Bronchial epithelial cell (primary cell): ENCODE results near the gene CCDC187. TPM values are rescaled to one million over a fixed set of nuclear protein-coding genes. Genes with fewer than 3 reads are reported as not detected.

Experiments
- DNase-seq: peaks from one replicate; pipeline ENCODE4 v3.0.0-alpha.2; 2010; ENCODE audit warnings: low read depth
- FAIRE-seq: peaks from 2 replicates; lab custom pipeline; 2011; peaks lifted over from hg19 to GRCh38; lab: Jason Lieb, UNC
- H3K27me3 ChIP-seq: 2 replicates; pipeline ENCODE4 v1.5.1; 2011; ENCODE audit warnings: low read length; ENCODE audit not compliant: control insufficient read depth, insufficient read depth
- H3K36me3 ChIP-seq: 2 replicates; pipeline ENCODE4 v1.5.1; 2011; ENCODE audit warnings: low read length; ENCODE audit not compliant: control insufficient read depth, insufficient read depth
- H3K4me3 ChIP-seq: 2 replicates; pipeline ENCODE4 v1.5.1; 2011; ENCODE audit warnings: mild to moderate bottlenecking, low read depth, low read length, control low read depth
- total RNA-seq: library from RNA; depleted of rRNA; stranded (reverse); fragments of >200 nt; gene quantifications from 2 replicates; pipeline ENCODE4 v1.2.1, GENCODE V29; 2014
- TF ChIP-seq, protein P1 (sequence below): IDR thresholded peaks from 2 replicates; pipeline ENCODE4 v1.5.1; 2011; ENCODE audit warnings: mild to moderate bottlenecking, moderate library complexity, low read length, control low read depth, inconsistent platforms; ENCODE audit not compliant: insufficient read depth, severe bottlenecking

Gene CCDC187
- total RNA-seq, 1 donor from 2014 or later = not detected

DNA sequence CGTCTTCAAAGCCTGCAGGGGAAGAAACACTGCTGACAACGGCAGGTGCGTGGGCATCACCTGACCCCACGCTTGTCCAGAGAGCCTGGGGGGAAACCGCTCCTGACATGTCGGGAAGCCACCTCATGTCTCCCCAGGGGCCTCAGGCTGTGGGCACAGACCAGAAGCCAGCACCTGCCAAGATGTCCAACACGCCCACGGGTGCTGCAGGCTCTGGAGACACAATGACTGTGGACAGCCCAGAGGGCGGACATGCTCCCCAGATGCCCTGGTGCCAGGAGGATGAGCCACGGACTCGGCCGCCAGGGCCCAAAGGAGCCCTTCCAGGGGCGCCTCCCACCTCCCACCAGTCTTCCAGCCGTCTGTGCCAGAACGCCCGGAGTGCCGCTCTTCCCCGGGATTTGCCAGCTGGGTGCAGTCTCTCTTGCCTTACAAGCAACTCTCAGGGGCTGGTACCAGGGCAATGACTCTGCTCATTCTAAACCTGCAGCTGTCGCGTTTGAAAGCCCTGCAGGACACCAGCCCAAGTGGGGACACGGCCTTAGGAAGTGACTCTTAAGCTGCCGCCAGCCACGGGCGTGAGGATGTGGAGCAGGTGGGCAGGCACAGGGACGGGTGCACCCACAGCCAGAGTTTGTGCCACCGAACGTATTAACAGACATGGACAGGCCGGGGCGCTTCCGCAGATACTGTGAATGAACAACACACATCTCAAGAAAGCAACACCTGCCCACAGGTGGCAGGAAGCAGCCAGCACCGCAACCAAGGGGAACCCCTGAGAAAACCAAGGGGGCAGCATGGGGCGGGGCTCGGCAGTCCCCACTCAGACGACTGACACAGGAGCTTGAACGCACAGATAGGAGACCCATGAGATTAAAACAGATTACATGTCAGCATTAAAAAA lies 92.2 kb downstream of the CCDC187 start:
- no peak for DNase-seq
- no peak for FAIRE-seq
- H3K36me3 ChIP-seq = peaks cover 23% of the 10 kb centered on the region
- TF ChIP-seq, protein P1, sequence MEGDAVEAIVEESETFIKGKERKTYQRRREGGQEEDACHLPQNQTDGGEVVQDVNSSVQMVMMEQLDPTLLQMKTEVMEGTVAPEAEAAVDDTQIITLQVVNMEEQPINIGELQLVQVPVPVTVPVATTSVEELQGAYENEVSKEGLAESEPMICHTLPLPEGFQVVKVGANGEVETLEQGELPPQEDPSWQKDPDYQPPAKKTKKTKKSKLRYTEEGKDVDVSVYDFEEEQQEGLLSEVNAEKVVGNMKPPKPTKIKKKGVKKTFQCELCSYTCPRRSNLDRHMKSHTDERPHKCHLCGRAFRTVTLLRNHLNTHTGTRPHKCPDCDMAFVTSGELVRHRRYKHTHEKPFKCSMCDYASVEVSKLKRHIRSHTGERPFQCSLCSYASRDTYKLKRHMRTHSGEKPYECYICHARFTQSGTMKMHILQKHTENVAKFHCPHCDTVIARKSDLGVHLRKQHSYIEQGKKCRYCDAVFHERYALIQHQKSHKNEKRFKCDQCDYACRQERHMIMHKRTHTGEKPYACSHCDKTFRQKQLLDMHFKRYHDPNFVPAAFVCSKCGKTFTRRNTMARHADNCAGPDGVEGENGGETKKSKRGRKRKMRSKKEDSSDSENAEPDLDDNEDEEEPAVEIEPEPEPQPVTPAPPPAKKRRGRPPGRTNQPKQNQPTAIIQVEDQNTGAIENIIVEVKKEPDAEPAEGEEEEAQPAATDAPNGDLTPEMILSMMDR = no peak
- H3K4me3 ChIP-seq = no peak overlapping the region
- no peaks in the 10 kb centered on the region for H3K27me3 ChIP-seq

DNA sequence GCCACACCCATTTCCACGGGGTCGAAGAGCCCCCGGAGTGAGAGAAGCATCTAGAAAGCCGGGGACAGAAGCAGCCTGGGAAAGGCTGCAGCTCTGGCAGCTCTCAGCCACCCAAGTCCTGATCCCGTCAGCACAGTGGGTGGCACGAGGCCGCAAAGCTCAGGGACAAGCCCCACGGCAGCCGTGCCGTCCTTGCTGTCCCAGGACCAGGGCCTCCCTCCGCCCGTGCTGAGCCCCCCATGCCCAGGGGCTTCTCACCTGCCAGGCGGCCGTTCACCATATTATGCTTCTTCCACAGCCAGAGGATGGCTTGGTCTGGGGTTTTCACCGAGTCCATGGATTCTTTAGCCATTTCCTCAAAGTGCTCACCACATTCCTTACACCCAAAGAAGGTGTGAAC lies 92.9 kb downstream of the CCDC187 start:
- TF ChIP-seq, protein P1 = no peak
- FAIRE-seq (no peak), DNase-seq (no peak)
- Histone ChIP-seq H3K36me3 (peaks cover 19% of the 10 kb centered on the region), H3K27me3 (no peaks in the 10 kb centered on the region), H3K4me3 (no peak overlapping the region)

DNA sequence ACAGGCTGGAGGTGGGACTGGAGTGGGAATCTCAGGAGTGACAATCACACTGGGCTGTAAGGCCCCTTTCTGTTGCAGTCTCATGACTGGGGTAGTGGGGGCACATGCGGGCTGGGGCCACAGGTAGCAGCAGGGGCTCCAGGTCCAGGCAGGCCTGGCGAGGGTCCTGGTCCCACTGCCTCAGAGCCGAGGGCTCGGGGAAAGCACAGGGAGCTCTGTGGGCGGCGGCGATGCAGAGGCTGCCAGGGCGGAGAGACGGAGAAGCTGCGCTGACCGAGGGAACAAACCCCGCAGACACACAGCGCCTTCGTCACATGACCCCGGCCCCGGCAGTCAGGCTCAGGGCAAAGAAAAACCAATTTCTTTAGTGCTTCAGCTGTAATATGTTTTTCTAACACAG lies 93.6 kb downstream of the CCDC187 start:
- Histone ChIP-seq H3K4me3 (no peak overlapping the region), H3K27me3 (no peaks in the 10 kb centered on the region), H3K36me3 (peaks cover 16% of the 10 kb centered on the region)
- TF ChIP-seq, protein P1 = no peak
- DNase-seq = no peak
- FAIRE-seq = no peak

DNA sequence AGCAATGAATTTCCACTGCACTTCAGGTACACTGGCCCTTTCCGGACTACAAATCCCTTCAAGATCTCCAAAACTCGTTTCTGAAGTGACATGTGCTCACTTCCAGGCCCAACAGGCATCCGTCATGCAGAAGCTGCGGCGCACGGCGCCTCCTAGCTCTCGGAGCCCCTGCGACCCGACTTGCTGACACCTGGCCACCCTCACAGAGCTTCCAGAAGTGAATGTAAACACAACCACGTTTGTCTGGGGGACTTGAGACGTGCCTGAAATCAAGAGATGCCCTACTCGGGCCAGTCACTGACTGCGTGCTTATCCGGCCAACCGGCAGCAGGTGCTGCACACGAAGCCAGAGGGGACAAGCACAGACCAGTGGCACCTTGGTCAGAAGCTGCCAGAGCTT lies 94.1 kb downstream of the CCDC187 start:
- TF ChIP-seq, protein P1 = no peak
- DNase-seq (no peak), FAIRE-seq (no peak)
- Histone ChIP-seq H3K4me3 (no peak overlapping the region), H3K36me3 (peaks cover 13% of the 10 kb centered on the region), H3K27me3 (no peaks in the 10 kb centered on the region)

DNA sequence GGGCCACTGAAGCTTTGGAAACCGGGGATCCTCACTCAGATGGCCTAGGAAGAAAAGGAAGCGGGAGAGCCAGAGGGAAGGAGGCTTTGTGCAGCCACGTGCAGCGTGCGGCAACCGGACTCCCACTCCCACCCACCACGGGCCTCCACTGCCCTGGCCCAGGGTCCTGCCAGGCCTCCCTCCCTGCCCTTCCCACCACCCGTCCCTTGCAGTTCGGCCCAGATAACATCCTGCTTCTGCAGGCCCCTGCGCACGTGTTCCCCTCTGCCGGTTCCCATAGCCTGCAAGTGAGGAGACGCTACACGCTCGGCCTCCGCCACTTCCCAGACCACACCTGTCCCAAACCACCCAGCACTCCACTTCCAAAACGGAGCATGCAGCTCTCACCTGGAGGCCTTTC lies 94.7 kb downstream of the CCDC187 start:
- no peak overlapping the region for H3K4me3 ChIP-seq
- peaks cover 5% of the 10 kb centered on the region for H3K27me3 ChIP-seq
- FAIRE-seq = no peak
- H3K36me3 ChIP-seq = peaks cover 9% of the 10 kb centered on the region
- TF ChIP-seq, protein P1 = no peak
- no peak for DNase-seq
